Breast epithelium (tissue), 3 donors: ENCODE results near the gene CIRBP.

Experiments used
- POLR2A ChIP-seq: fragments of 450-650 bp; IDR thresholded peaks from one replicate; pipeline ENCODE4 v1.6.1; 2016; ENCODE audit warnings: antibody characterized with exemption, mild to moderate bottlenecking, moderate library complexity
- POLR2AphosphoS5 ChIP-seq, 3 donors: sonication (generic); formaldehyde crosslinking; IDR thresholded peaks; one replicate each; pipeline ENCODE4 v1.6.1; 2017; ENCODE audit warnings: antibody characterized with exemption in 3 of 3
- TF ChIP-seq, protein P1 (sequence below), 3 donors: fragments of 450-650 bp; IDR thresholded peaks; one replicate each; pipeline ENCODE4 v1.5.1; 2016 to 2017; ENCODE audit warnings: antibody characterized with exemption in 3 of 3, mild to moderate bottlenecking in 3 of 3, moderate library complexity in 3 of 3

DNA sequence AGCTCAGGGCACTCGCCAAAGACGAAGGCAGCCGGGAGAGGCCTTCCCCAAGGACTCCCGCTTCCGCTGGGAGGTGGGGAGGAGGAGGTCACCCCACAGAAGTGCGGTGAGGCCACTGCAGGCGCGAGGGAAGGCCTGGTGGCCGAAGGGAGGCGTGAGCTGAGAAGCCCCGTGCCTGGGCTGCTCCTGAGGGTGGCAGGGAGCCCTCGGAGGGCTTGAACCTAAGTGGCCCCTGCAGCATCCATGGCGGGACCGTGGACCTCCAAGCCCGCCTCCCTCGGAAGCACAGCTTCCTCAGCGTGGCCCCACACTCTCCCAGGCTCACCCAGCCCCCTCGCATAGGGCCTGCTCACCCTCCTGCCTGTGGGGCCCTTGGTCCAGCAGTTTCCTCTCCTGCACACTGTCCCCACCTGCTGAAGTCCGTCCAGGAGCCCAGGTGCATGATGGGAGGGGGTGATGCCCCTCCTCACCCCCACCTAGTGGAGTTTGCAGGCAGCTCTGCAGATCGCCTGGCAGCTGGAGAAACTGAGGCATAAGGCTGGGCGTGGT lies 42.5 kb downstream of the CIRBP start:
- TF ChIP-seq, protein P1, sequence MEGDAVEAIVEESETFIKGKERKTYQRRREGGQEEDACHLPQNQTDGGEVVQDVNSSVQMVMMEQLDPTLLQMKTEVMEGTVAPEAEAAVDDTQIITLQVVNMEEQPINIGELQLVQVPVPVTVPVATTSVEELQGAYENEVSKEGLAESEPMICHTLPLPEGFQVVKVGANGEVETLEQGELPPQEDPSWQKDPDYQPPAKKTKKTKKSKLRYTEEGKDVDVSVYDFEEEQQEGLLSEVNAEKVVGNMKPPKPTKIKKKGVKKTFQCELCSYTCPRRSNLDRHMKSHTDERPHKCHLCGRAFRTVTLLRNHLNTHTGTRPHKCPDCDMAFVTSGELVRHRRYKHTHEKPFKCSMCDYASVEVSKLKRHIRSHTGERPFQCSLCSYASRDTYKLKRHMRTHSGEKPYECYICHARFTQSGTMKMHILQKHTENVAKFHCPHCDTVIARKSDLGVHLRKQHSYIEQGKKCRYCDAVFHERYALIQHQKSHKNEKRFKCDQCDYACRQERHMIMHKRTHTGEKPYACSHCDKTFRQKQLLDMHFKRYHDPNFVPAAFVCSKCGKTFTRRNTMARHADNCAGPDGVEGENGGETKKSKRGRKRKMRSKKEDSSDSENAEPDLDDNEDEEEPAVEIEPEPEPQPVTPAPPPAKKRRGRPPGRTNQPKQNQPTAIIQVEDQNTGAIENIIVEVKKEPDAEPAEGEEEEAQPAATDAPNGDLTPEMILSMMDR (IDR thresholded peaks at IDR 0.05) = no peak
- TF ChIP-seq POLR2A (no peak), POLR2AphosphoS5 (IDR thresholded peaks at IDR 0.05) (no peak)
